Measurements from ENCODE around the gene UBR3. TPM values are rescaled to one million over a fixed set of nuclear protein-coding genes. Genes with fewer than 3 reads are reported as not detected.

The UBR3 gene
- total and polyA plus RNA-seq, 2 of the 4 experiments (the other 2 are of a cell fraction), result 10.0 to 33.9 TPM

GRCh38 chr2:169964740-169965139 lies 137.5 kb downstream of the UBR3 start:
- H3K9me1 ChIP-seq (ENCODE audit: insufficient read depth, low read length), result no peaks in the 10 kb centered on the region
- H2AK5ac ChIP-seq (ENCODE audit: low read depth, low read length), result no peak overlapping the region
- no peak overlapping the region for H3K4me3 ChIP-seq (ENCODE audit: insufficient read depth, low read depth, low read length)
- no peak overlapping the region for H2BK15ac ChIP-seq (ENCODE audit: low read depth, low read length)
- BruUV-seq (replicated peaks), result no TSS peak
- H3K27me3 ChIP-seq (ENCODE audit: control insufficient read depth, insufficient read depth, low read length), result no peaks in the 10 kb centered on the region
- no peak overlapping the region for H4K5ac ChIP-seq (ENCODE audit: low read depth, low read length)
- H2BK120ac ChIP-seq (ENCODE audit: low read depth, low read length), result no peak overlapping the region
- H4K20me1 ChIP-seq (ENCODE audit: insufficient read depth, low read length), result no peaks in the 10 kb centered on the region
- intact Hi-C loops (cut with micrococcal nuclease) (loop anchor here (10.0 kb wide), 1 partner anchor 260 kb away; no protein-coding TSS in a partner anchor), in situ Hi-C loops (cut with MboI; ENCODE audit: low sequenced_read_pairs) (no loop called here), dilution Hi-C loops (cut with HindIII; ENCODE audit: low sequenced_read_pairs, unreplicated experiment) (no loop called here)
- peak overlapping the region; percentile 40; the same call in 1 of the 2 replicates for H3K18ac ChIP-seq (ENCODE audit: low read depth, low read length)
- POLR2A ChIA-PET (ENCODE audit: unreplicated experiment), result no interaction called here
- H3K4me1 ChIP-seq (ENCODE audit: control insufficient read depth, insufficient read depth, low read length), result peaks cover 4% of the 10 kb centered on the region; the same call in 1 of the 2 replicates
- no peak overlapping the region for H4K8ac ChIP-seq (ENCODE audit: low read depth in 2 of 2, low read length in 2 of 2)
- H3K56ac ChIP-seq (ENCODE audit: extremely low read depth, insufficient read depth, low read length), result no peak overlapping the region
- H3K4ac ChIP-seq (ENCODE audit: low read depth, low read length), result no peak overlapping the region
- ATAC-seq (ENCODE audit: low read depth) (no peak), DNase-seq (no peak)
- H3K23ac ChIP-seq (ENCODE audit: low read depth, low read length), result no peak overlapping the region
- no peak overlapping the region for H2BK20ac ChIP-seq (ENCODE audit: low read depth, low read length)
- CTCF ChIA-PET, result interaction anchor here (0.6 to 1.1 kb wide), 2 partner anchors 10 to 1448 kb away, joined by 3 read pairs; no protein-coding TSS in a partner anchor
- H3K4me2 ChIP-seq (ENCODE audit: low read depth, low read length), result no peak overlapping the region
- no peak overlapping the region for H3K27ac ChIP-seq (ENCODE audit: insufficient read depth, low read length)
- H2BK5ac ChIP-seq (ENCODE audit: low read depth, low read length, poor library complexity, severe bottlenecking), result no peak overlapping the region
- H4K91ac ChIP-seq (ENCODE audit: insufficient read depth, low read depth, low read length), result no peak overlapping the region
- no CpG with 5 or more reads among the region's 2 CpGs for WGBS, 2 experiments (ENCODE audit: extremely low coverage in 2 of 2, insufficient read length in 1 of 2)
- no peak overlapping the region for H2AK9ac ChIP-seq (replicated peaks; ENCODE audit: low read depth, low read length, poor library complexity)
- TF ChIP-seq, protein P1, sequence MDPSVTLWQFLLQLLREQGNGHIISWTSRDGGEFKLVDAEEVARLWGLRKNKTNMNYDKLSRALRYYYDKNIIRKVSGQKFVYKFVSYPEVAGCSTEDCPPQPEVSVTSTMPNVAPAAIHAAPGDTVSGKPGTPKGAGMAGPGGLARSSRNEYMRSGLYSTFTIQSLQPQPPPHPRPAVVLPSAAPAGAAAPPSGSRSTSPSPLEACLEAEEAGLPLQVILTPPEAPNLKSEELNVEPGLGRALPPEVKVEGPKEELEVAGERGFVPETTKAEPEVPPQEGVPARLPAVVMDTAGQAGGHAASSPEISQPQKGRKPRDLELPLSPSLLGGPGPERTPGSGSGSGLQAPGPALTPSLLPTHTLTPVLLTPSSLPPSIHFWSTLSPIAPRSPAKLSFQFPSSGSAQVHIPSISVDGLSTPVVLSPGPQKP (IDR thresholded peaks at IDR 0.05; ENCODE audit: borderline replicate concordance, low read depth, low read length), result no peak
- TF ChIP-seq, protein P2, sequence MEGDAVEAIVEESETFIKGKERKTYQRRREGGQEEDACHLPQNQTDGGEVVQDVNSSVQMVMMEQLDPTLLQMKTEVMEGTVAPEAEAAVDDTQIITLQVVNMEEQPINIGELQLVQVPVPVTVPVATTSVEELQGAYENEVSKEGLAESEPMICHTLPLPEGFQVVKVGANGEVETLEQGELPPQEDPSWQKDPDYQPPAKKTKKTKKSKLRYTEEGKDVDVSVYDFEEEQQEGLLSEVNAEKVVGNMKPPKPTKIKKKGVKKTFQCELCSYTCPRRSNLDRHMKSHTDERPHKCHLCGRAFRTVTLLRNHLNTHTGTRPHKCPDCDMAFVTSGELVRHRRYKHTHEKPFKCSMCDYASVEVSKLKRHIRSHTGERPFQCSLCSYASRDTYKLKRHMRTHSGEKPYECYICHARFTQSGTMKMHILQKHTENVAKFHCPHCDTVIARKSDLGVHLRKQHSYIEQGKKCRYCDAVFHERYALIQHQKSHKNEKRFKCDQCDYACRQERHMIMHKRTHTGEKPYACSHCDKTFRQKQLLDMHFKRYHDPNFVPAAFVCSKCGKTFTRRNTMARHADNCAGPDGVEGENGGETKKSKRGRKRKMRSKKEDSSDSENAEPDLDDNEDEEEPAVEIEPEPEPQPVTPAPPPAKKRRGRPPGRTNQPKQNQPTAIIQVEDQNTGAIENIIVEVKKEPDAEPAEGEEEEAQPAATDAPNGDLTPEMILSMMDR (conservative IDR thresholded peaks at IDR 0.05; ENCODE audit: low read depth, low read length), result no peak
- TF ChIP-seq MAZ (IDR thresholded peaks at IDR 0.05; ENCODE audit: borderline replicate concordance, low read depth, low read length) (no peak), BHLHE40 (IDR thresholded peaks at IDR 0.05; ENCODE audit: low read depth, low read length) (no peak), RFX5 (IDR thresholded peaks at IDR 0.05; ENCODE audit: low read depth, low read length) (no peak), POLR2A (IDR thresholded peaks at IDR 0.05; ENCODE audit: low read depth, low read length) (no peak), FOS (IDR thresholded peaks at IDR 0.05; ENCODE audit: low read depth, low read length) (no peak), USF2 (IDR thresholded peaks at IDR 0.05; ENCODE audit: low read depth, low read length) (no peak), MAFK (IDR thresholded peaks at IDR 0.05; ENCODE audit: low read depth, low read length) (no peak), CHD1 (IDR thresholded peaks at IDR 0.05; ENCODE audit: low read depth, low read length) (no peak), NFE2L2 (IDR thresholded peaks at IDR 0.05; ENCODE audit: low read depth, low read length) (no peak), RCOR1 (IDR thresholded peaks at IDR 0.05; ENCODE audit: insufficient replicate concordance, low read length) (no peak)
- no peak overlapping the region for H3K9ac ChIP-seq (ENCODE audit: low read depth, low read length)
- H3K79me1 ChIP-seq (ENCODE audit: low read depth in 1 of 2, low read length in 2 of 2), result 0 out of 4 replicates have a peak, but pooled peaks cover 0 to 6% of the 10 kb centered on the region in 2 experiments
- H2AFZ ChIP-seq (replicated peaks; ENCODE audit: low read length, poor library complexity), result no peak overlapping the region
- H3K14ac ChIP-seq (replicated peaks; ENCODE audit: low read depth, low read length), result no peak overlapping the region
- peaks cover 7% of the 10 kb centered on the region for H3K36me3 ChIP-seq (ENCODE audit: control insufficient read depth, insufficient read depth, low read length)
- H3K9me3 ChIP-seq (ENCODE audit: control insufficient read depth, insufficient read depth, low read length), result no peaks in the 10 kb centered on the region
